Measurements from ENCODE around the gene INO80D.
"Not testable (repeated sequence)": the region's sequence is repeated elsewhere in the genome, so short reads cannot be mapped to it uniquely, and the experiment has no call there.

The INO80D gene

GRCh38 chr2:206015746-206016145, 70.2 kb downstream of the INO80D start:
- not testable (repeated sequence) for DNase-seq

- DNase-seq: no peak
Measured at GRCh38 chr2:206011795-206012194, 74.2 kb downstream of the INO80D start.

- DNase-seq: no peak
Measured at GRCh38 chr2:206011018-206011614, 74.9 kb downstream of the INO80D start.

GRCh38 chr2:206004004-206004693, 81.8 kb downstream of the INO80D start:
- no peak for DNase-seq

- DNase-seq: no peak
Measured at GRCh38 chr2:206002440-206002839, 83.5 kb downstream of the INO80D start.

- DNase-seq: no peak
Measured at GRCh38 chr2:206001912-206002311, 84.1 kb downstream of the INO80D start.

GRCh38 chr2:206000776-206001175, 85.2 kb downstream of the INO80D start:
- no peak for DNase-seq

GRCh38 chr2:205998583-205998982, 87.4 kb downstream of the INO80D start:
- no peak for DNase-seq

GRCh38 chr2:205996161-205996560, 89.8 kb downstream of the INO80D start:
- no peak for DNase-seq

- DNase-seq: no peak
Measured at GRCh38 chr2:205995260-205995659, 90.7 kb downstream of the INO80D start.

GRCh38 chr2:205994344-205994743, 91.6 kb downstream of the INO80D start:
- DNase-seq: no peak

GRCh38 chr2:205990104-205990503, 95.9 kb downstream of the INO80D start:
- DNase-seq: no peak

GRCh38 chr2:205989271-205990071, 96.5 kb downstream of the INO80D start:
- no peak for DNase-seq

GRCh38 chr2:205988681-205989080, 97.3 kb downstream of the INO80D start:
- not testable (repeated sequence) for DNase-seq

GRCh38 chr2:205988274-205988673, 97.7 kb downstream of the INO80D start:
- no peak for DNase-seq

GRCh38 chr2:205986334-205986733, 99.6 kb downstream of the INO80D start:
- DNase-seq: not testable (repeated sequence)

- DNase-seq: no peak
Measured at GRCh38 chr2:205984381-205984780, 101.6 kb downstream of the INO80D start.

- DNase-seq: no peak
Measured at GRCh38 chr2:205982776-205983327, 103.1 kb downstream of the INO80D start.

GRCh38 chr2:205978728-205979127, 107.2 kb downstream of the INO80D start:
- DNase-seq: not testable (repeated sequence)

GRCh38 chr2:205977699-205978098, 108.3 kb downstream of the INO80D start:
- DNase-seq: not testable (repeated sequence)

GRCh38 chr2:205976934-205977659, 108.9 kb downstream of the INO80D start:
- DNase-seq: not testable (repeated sequence)

GRCh38 chr2:205976120-205976814, 109.7 kb downstream of the INO80D start:
- no peak for DNase-seq
